GM12891 (cell line): ENCODE results near the gene GID8.

Experiments used
- DNase-seq: peaks from one replicate; pipeline ENCODE4 v3.0.0; 2011; ENCODE audit warnings: low spot score; ENCODE audit not compliant: insufficient read length
- FAIRE-seq: peaks from 2 replicates; lab custom pipeline; 2011; peaks lifted over from hg19 to GRCh38; lab: Jason Lieb, UNC
- PAX5 ChIP-seq: IDR thresholded peaks from 2 replicates; pipeline ENCODE4 v1.6.1; 2011; ENCODE audit warnings: low read length, moderate library complexity, mild to moderate bottlenecking; ENCODE audit not compliant: insufficient read depth, severe bottlenecking
- POLR2A ChIP-seq: IDR thresholded peaks from 2 replicates; pipeline ENCODE4 v1.6.1; 2011; ENCODE audit warnings: low read depth, low read length, control low read depth
- POLR2AphosphoS5 ChIP-seq: IDR thresholded peaks from 2 replicates; pipeline ENCODE4 v1.6.1; 2011; ENCODE audit warnings: low read depth, low read length, control low read depth
- POU2F2 ChIP-seq: IDR thresholded peaks from 2 replicates; pipeline ENCODE4 v1.6.1; 2011; ENCODE audit warnings: low read depth, mild to moderate bottlenecking, control low read depth, low read length, moderate library complexity
- SPI1 ChIP-seq: IDR thresholded peaks from 2 replicates; pipeline ENCODE4 v1.6.1; 2011; ENCODE audit warnings: low read depth, low read length, control low read depth
- TAF1 ChIP-seq: IDR thresholded peaks from 2 replicates; pipeline ENCODE4 v1.6.1; 2011; ENCODE audit warnings: low read depth, low read length, control low read depth

Gene GID8

GRCh38 chr20:62968378-62969178 lies 30.6 kb downstream of the GID8 start:
- DNase-seq: no peak
- no peak for TF ChIP-seq TAF1
- no peak for TF ChIP-seq SPI1
- no peak for TF ChIP-seq POLR2A
- no peak for TF ChIP-seq PAX5
- TF ChIP-seq POLR2AphosphoS5: no peak
- TF ChIP-seq POU2F2: no peak
- FAIRE-seq: no peak

GRCh38 chr20:62969179-62969760 lies 31.3 kb downstream of the GID8 start:
- TF ChIP-seq TAF1 (no peak), PAX5 (no peak), POLR2A (no peak), POU2F2 (no peak), SPI1 (no peak), POLR2AphosphoS5 (no peak)
- DNase-seq (no peak), FAIRE-seq (no peak)

GRCh38 chr20:62969939-62970306 lies 32.0 kb downstream of the GID8 start:
- DNase-seq (no peak), FAIRE-seq (no peak)
- no peak for TF ChIP-seq TAF1
- TF ChIP-seq POLR2A: no peak
- no peak for TF ChIP-seq POU2F2
- no peak for TF ChIP-seq POLR2AphosphoS5

- FAIRE-seq (no peak), DNase-seq (no peak)
Observed at GRCh38 chr20:62970307-62971210, 32.6 kb downstream of the GID8 start.

GRCh38 chr20:62971211-62971949 lies 33.4 kb downstream of the GID8 start:
- FAIRE-seq (no peak), DNase-seq (no peak)
- no peak for TF ChIP-seq POLR2A
- TF ChIP-seq POLR2AphosphoS5: no peak
- no peak for TF ChIP-seq TAF1
- no peak for TF ChIP-seq SPI1
- TF ChIP-seq POU2F2: no peak
- no peak for TF ChIP-seq PAX5

More at GRCh38 chr20:62970307-62971210, 32.6 kb downstream of the GID8 start:
- no peak for TF ChIP-seq PAX5
- no peak for TF ChIP-seq TAF1
- TF ChIP-seq POU2F2: no peak
- TF ChIP-seq POLR2AphosphoS5: no peak

- FAIRE-seq (peak; percentile 94), DNase-seq (peak; percentile 98)
- peak; percentile 33 for TF ChIP-seq PAX5
- TF ChIP-seq POLR2AphosphoS5: no peak
- TF ChIP-seq TAF1: no peak
- TF ChIP-seq POLR2A: no peak
- TF ChIP-seq POU2F2: peak; percentile 84
Observed at GRCh38 chr20:62971950-62972844, 34.2 kb downstream of the GID8 start.

- TF ChIP-seq POLR2AphosphoS5: no peak
- no peak for TF ChIP-seq SPI1
- no peak for TF ChIP-seq PAX5
- TF ChIP-seq POU2F2: no peak
- TF ChIP-seq POLR2A: no peak
- TF ChIP-seq TAF1: no peak
- no peak for FAIRE-seq
Observed at GRCh38 chr20:62972845-62973745, 35.1 kb downstream of the GID8 start.

More at GRCh38 chr20:62972845-62973745, 35.1 kb downstream of the GID8 start:
- DNase-seq: no peak
